GM19193 (cell line): ENCODE results near the gene PRPF38B.

Experiments used
- POLR2A ChIP-seq: IDR thresholded peaks from 4 replicates; pipeline ENCODE4 v1.6.1; 2011; ENCODE audit not compliant: insufficient read depth, insufficient read length; ENCODE audit errors: extremely low read depth

Gene PRPF38B

GRCh38 chr1:108665771-108666170 is 26.3 kb upstream of the PRPF38B start:
- no peak for TF ChIP-seq POLR2A

- no peak for TF ChIP-seq POLR2A
Observed at GRCh38 chr1:108668777-108669176, 23.3 kb upstream of the PRPF38B start.

GRCh38 chr1:108669679-108670078 is 22.4 kb upstream of the PRPF38B start:
- no peak for TF ChIP-seq POLR2A

- TF ChIP-seq POLR2A = no peak
Observed at GRCh38 chr1:108670131-108670773, 21.9 kb upstream of the PRPF38B start.

- TF ChIP-seq POLR2A = no peak
Observed at GRCh38 chr1:108671143-108671542, 21.0 kb upstream of the PRPF38B start.

GRCh38 chr1:108678706-108679105 is 13.4 kb upstream of the PRPF38B start:
- TF ChIP-seq POLR2A = no peak

- no peak for TF ChIP-seq POLR2A
Observed at GRCh38 chr1:108679586-108680213, 12.4 kb upstream of the PRPF38B start.

- no peak for TF ChIP-seq POLR2A
Observed at GRCh38 chr1:108685529-108685928, 6.6 kb upstream of the PRPF38B start.

- TF ChIP-seq POLR2A = no peak
Observed at GRCh38 chr1:108686614-108687313, 5.3 kb upstream of the PRPF38B start.

- no peak for TF ChIP-seq POLR2A
Observed at GRCh38 chr1:108691128-108691941, 775 bp upstream of the PRPF38B start.

- no peak for TF ChIP-seq POLR2A
Observed at GRCh38 chr1:108692724-108693655, 880 bp downstream of the PRPF38B start.

GRCh38 chr1:108695535-108695934 is 3.4 kb downstream of the PRPF38B start:
- TF ChIP-seq POLR2A = no peak

GRCh38 chr1:108699375-108700332 is 7.5 kb downstream of the PRPF38B start:
- no peak for TF ChIP-seq POLR2A
